HPDE6-E6E7 (cell line): ENCODE results near the gene PCDHB4.
"Not testable (repeated sequence)": the region's sequence is repeated elsewhere in the genome, so short reads cannot be mapped to it uniquely, and the experiment has no call there.

Experiments used
- DNase-seq: peaks from one replicate; pipeline ENCODE4 v3.0.0; 2011; ENCODE audit warnings: missing footprints; ENCODE audit errors: extremely low spot score

PCDHB4 gene

GRCh38 chr5:141150224-141150992 is 28.8 kb downstream of the PCDHB4 start:
- DNase-seq: no peak

- no peak for DNase-seq
These were observed 29.3 kb downstream of the PCDHB4 start for GRCh38 chr5:141150993-141151325.

- not testable (repeated sequence) for DNase-seq
These were observed 30.0 kb downstream of the PCDHB4 start for GRCh38 chr5:141151632-141152031.

GRCh38 chr5:141152096-141152495 is 30.5 kb downstream of the PCDHB4 start:
- not testable (repeated sequence) for DNase-seq

GRCh38 chr5:141155540-141156374 is 34.1 kb downstream of the PCDHB4 start:
- DNase-seq: no peak

- DNase-seq: not testable (repeated sequence)
These were observed 35.7 kb downstream of the PCDHB4 start for GRCh38 chr5:141157356-141157755.

GRCh38 chr5:141157901-141158300 is 36.3 kb downstream of the PCDHB4 start:
- not testable (repeated sequence) for DNase-seq

- no peak for DNase-seq
These were observed 51.0 kb downstream of the PCDHB4 start, which contains the start of gene PCDHB7 for GRCh38 chr5:141172381-141173204. PCDHB7 (plus strand) TSS chr5:141172644; CDS start chr5:141172836, 192 bp downstream.

GRCh38 chr5:141174291-141175104 is 52.9 kb downstream of the PCDHB4 start:
- DNase-seq: not testable (repeated sequence)
